HG02852 (cell line): Measurements from ENCODE around the gene VPS50.

Experiments
- ATAC-seq: cut with Tn5 transposase; IDR thresholded peaks from one replicate; pipeline ENCODE4 v1.9.1; 2021; ENCODE audit warnings: mild to moderate bottlenecking, moderate library complexity; ENCODE audit not compliant: unreplicated experiment

The VPS50 gene

GRCh38 chr7:93399642-93400041, 167.5 kb downstream of the VPS50 start:
- ATAC-seq = no peak

DNA sequence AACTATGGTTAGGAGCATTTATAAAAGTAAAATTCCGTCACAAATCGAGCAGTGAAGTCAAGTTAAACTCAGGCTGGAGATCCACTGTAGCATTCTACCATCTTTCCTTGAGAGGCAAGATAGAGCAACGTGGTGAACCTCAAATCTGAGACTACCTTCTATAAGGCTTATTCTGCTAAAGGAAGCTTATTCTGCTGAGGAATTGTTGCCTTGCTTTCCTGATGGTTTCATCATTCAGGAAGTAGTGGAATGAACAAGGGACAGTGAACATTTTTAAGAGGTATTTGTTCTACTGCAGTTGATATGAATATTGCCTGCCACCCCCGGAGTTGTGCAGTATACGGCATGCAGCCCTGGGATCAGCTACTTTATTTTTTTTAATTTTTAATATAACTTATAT, 170.8 kb downstream of the VPS50 start:
- no peak for ATAC-seq

- ATAC-seq = no peak
These were observed 175.1 kb downstream of the VPS50 start for GRCh38 chr7:93407239-93407638.

- no peak for ATAC-seq
These were observed 177.2 kb downstream of the VPS50 start for GRCh38 chr7:93409324-93409723.
